ENCODE data around the gene HECW1.

- TF ChIP-seq POLR2AphosphoS5 (IDR thresholded peaks at IDR 0.05; ENCODE audit: borderline replicate concordance, low read depth, low read length): no peak
- TF ChIP-seq EZH2 (IDR thresholded peaks at IDR 0.05): no peak
Observed at GRCh38 chr7:43078794-43079193, 33.7 kb upstream of the HECW1 start.

All from SK-N-MC (cell line).